ENCODE measurements around the gene RPS25. TPM values are rescaled to one million over a fixed set of nuclear protein-coding genes. Genes with fewer than 3 reads are reported as not detected.

Gene RPS25
- 1,000 to 10,000 TPM in 3 of 4 donors, 100 to 1,000 TPM in 1; 852 to 1,992 (median 1,622) TPM for total RNA-seq

DNA sequence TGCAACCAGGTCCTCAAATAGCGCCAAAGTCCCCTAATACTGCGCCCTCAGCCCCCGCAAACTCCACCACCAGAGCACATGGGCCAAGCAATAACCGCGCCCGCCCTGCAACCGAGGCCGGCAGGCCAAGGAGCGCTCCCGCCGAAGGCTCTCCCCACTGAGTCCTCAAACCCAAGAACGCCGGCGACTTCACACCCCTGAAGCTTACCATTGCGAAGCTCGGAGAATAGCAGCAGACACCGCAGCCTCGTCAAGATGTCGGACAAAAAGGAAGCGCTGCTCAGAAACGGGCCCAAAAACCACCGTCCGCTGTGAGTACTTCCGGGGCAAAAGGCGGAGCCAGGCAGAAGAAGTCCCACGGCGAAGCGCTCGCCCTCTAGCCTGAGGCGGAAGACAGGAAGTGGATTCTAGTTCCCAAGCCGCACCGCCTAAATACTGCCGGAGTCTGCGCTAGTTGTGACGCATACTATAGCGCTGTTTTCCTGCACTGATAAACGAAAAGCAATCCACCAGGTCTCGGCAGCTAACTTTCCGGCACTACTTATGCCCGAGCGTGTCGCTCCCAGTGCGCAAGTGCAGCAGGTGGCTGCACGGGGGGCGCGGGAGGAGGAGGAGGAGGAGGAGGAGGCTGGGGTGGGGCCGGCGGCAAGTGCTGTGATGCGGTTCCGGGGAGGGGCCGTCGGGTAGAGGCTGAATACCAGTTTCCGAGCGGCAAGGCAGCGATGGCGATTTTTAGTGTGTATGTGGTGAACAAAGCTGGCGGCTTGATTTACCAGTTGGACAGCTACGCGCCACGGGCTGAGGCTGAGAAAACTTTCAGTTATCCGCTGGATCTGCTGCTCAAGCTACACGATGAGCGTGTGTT is at the start of gene RPS25, which contains the start of gene TRAPPC4:
TSS of gene RPS25 (minus strand) at position 270 of the 865 bp plus-strand sequence. CDS start at position 211, 59 bp downstream.
TSS of gene TRAPPC4 (plus strand) at position 693 of the 865 bp plus-strand sequence. CDS start at position 723, 30 bp downstream.
- DNase-seq, result peak; percentile 96 to 97
- TF ChIP-seq, protein P1, sequence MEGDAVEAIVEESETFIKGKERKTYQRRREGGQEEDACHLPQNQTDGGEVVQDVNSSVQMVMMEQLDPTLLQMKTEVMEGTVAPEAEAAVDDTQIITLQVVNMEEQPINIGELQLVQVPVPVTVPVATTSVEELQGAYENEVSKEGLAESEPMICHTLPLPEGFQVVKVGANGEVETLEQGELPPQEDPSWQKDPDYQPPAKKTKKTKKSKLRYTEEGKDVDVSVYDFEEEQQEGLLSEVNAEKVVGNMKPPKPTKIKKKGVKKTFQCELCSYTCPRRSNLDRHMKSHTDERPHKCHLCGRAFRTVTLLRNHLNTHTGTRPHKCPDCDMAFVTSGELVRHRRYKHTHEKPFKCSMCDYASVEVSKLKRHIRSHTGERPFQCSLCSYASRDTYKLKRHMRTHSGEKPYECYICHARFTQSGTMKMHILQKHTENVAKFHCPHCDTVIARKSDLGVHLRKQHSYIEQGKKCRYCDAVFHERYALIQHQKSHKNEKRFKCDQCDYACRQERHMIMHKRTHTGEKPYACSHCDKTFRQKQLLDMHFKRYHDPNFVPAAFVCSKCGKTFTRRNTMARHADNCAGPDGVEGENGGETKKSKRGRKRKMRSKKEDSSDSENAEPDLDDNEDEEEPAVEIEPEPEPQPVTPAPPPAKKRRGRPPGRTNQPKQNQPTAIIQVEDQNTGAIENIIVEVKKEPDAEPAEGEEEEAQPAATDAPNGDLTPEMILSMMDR (IDR thresholded peaks at IDR 0.05), result peak in 1 of 6 experiments; percentile 12
- peak in 1 of 2 donors; percentile 75 for TF ChIP-seq POLR2A (IDR thresholded peaks at IDR 0.05)
- Histone ChIP-seq H3K4me1 (peaks cover 17 to 25% of the 10 kb centered on the region in 2 donors), H3K27me3 (no peaks in the 10 kb centered on the region), H3K9me3 (no peaks in the 10 kb centered on the region), H3K36me3 (peaks cover 38 to 39% of the 10 kb centered on the region in 2 donors), H3K4me3 (replicated peaks in 1 of 3) (peak within 1 kb of the TSS; percentile 65 to 97 (median 93)), H3K27ac (peak within 1 kb of the TSS; percentile 87 to 95 (median 95))
- 1% methylated on average over 56 to 62 of the region's 63 CpGs for WGBS, 2 donors
- intact Hi-C loops (cut with DNase I), result no loop called here

DNA sequence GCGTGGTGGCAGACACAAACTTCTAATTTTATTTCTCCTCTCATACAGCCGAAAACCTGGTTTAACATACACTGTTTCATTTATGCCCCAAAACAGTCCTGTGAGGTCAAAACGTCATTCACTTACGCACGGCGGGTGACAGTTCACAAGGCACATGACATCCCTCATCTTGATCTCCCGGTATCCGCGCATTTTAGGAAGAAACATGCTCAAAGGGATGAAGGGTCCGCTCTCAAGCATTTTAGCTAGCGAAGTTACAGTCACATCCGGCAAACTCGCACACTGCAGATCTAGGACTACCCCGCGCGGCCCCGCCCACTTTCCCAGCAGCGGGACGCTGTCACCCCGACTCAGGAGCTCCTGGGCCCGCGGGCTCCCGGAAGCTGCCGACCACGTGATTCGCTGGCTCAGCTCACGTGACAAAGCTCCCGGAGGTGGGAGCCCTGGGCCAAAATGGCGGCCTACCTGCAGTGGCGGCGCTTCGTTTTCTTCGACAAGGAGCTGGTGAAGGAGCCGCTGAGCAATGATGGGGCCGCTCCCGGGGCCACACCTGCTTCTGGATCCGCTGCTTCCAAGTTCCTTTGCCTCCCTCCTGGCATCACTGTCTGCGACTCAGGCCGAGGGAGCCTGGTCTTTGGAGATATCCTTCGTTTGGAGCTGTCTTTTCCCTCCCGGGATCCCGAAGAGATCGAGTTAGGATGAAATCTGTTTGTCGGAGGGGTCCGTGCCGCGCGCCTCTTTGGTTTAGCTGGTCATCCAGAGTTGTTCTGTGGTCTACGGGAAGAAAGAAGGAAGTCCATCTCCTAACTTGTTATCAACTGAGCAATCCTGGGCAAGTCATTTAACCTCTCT is 49.5 kb upstream of the RPS25 start, which contains the start of gene VPS11:
TSS of gene VPS11 (plus strand) at position 448 of the 852 bp plus-strand sequence. CDS start at position 454, 6 bp downstream.
- H3K36me3 ChIP-seq, result peaks cover 26 to 27% of the 10 kb centered on the region in 2 donors
- H3K27ac ChIP-seq, result peak within 1 kb of the TSS; percentile 69 to 75 (median 73)
- TF ChIP-seq, protein P1 (IDR thresholded peaks at IDR 0.05), result no peak
- TF ChIP-seq POLR2A (IDR thresholded peaks at IDR 0.05), result peak in 1 of 2 donors; percentile 76
- WGBS, 2 donors, result 0 to 1% methylated on average over 31 to 39 of the region's 49 CpGs
- H3K9me3 ChIP-seq, result no peaks in the 10 kb centered on the region
- DNase-seq, result peak; percentile 99
- peaks cover 12 to 19% of the 10 kb centered on the region in 2 donors for H3K4me1 ChIP-seq
- H3K27me3 ChIP-seq, result no peaks in the 10 kb centered on the region
- intact Hi-C loops (cut with DNase I), result no loop called here
- peak within 1 kb of the TSS; percentile 31 to 97 (median 79) for H3K4me3 ChIP-seq (replicated peaks in 1 of 3)

DNA sequence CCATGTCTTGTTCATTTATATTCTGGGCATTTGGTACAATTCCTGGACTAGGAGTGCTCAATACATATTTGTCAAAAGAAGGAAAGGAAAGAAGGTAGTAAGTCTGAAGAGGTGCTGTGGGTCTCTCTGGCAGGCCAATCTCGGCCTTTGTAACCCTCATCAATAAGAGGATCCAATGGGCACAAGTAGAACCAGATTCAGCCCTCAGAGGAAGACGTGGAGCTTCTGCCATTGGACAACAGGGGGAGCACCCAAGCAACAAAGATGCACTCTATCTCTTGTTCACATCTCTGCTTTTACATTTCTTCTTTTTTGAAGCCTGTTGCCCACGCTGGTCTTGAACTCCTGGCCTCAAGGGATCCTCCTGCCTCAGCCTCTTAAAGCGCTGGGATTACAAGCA is 47.2 kb upstream of the RPS25 start:
- Histone ChIP-seq H3K4me1 (peaks cover 12 to 21% of the 10 kb centered on the region in 2 donors), H3K27ac (no peak overlapping the region), H3K4me3 (replicated peaks in 1 of 3) (no peak overlapping the region), H3K27me3 (no peaks in the 10 kb centered on the region), H3K36me3 (peaks cover 4 to 5% of the 10 kb centered on the region in 2 donors), H3K9me3 (no peaks in the 10 kb centered on the region)
- TF ChIP-seq, protein P1 (IDR thresholded peaks at IDR 0.05), result peak in 1 of 6 experiments; percentile 26
- TF ChIP-seq POLR2A (IDR thresholded peaks at IDR 0.05), result no peak
- intact Hi-C loops (cut with DNase I), result no loop called here
- DNase-seq, result no peak
- 69 to 74% methylated on average over 4 of the region's 4 CpGs for WGBS, 2 donors

DNA sequence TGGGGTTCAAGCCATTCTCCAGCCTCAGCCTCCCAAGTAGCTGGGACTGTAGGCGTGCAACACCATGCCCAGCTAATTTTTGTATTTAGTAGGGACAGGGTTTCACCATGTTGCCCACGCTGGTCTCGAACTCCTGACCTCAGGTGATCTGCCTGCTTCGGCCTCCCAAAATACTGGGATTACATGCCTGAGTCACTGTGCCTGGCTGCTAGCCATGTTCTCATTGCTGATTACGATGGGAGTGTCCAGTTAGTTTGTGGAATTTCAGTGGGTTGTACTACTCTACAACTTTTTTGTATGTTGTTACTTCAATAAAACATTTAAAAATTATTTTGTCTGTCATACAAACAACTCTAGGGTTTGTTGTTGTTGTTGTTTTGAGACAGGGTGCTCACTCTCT is 44.6 kb upstream of the RPS25 start:
- intact Hi-C loops (cut with DNase I), result no loop called here
- WGBS, 2 donors, result 79 to 87% methylated on average over 5 of the region's 5 CpGs
- no peaks in the 10 kb centered on the region for H3K36me3 ChIP-seq
- DNase-seq, result peak; percentile 35 to 61
- H3K9me3 ChIP-seq, result no peaks in the 10 kb centered on the region
- peaks cover 13 to 19% of the 10 kb centered on the region in 2 donors for H3K4me1 ChIP-seq
- TF ChIP-seq POLR2A (IDR thresholded peaks at IDR 0.05), result no peak
- TF ChIP-seq, protein P1 (IDR thresholded peaks at IDR 0.05), result no peak
- peak overlapping the region in 1 of 3 donors; percentile 38 for H3K27ac ChIP-seq
- no peaks in the 10 kb centered on the region for H3K27me3 ChIP-seq
- no peak overlapping the region for H3K4me3 ChIP-seq (replicated peaks in 1 of 3)
